WTC11 (cell line): ENCODE measurements around the gene DNAH9. TPM values are rescaled to one million over a fixed set of nuclear protein-coding genes. Genes with fewer than 3 reads are reported as not detected.

ENCODE experiments used
- ATAC-seq: fragments of 200-7000 bp; cut with Tn5 transposase; 2 replicates; pipeline ENCODE4 v1.10.0; 2021; ENCODE audit warnings: mild to moderate bottlenecking, moderate library complexity
- CTCF ChIA-PET: fragments of 300-600 bp; sonication (Branson Sonifier 250); formaldehyde crosslinking; loops from one replicate; lab custom pipeline; 2021; ENCODE audit warnings: antibody characterized with exemption; lab: Charles Lee
- POLR2A ChIA-PET: fragments of 350-600 bp; sonication (Branson Sonifier 250); formaldehyde crosslinking; loops from one replicate; lab custom pipeline; 2021; ENCODE audit warnings: antibody characterized with exemption; lab: Charles Lee
- DNase-seq: peaks from one replicate; pipeline ENCODE4 v3.0.0; 2021; ENCODE audit warnings: low spot score
- H3K27ac Mint-ChIP-seq: 2 replicates; pipeline ENCODE4 v1.8.0; 2021; ENCODE audit warnings: mixed read lengths
- H3K27me3 Mint-ChIP-seq: 2 replicates; pipeline ENCODE4 v1.8.0; 2021; ENCODE audit warnings: low read depth, mild to moderate bottlenecking, moderate library complexity, mixed read lengths
- H3K36me3 Mint-ChIP-seq: 2 replicates; pipeline ENCODE4 v1.8.0; 2021; ENCODE audit warnings: mixed read lengths
- H3K4me1 Mint-ChIP-seq: 2 replicates; pipeline ENCODE4 v1.8.0; 2022; ENCODE audit warnings: mixed read lengths
- H3K4me3 Mint-ChIP-seq: 2 replicates; pipeline ENCODE4 v1.8.0; 2021; ENCODE audit warnings: mild to moderate bottlenecking, moderate library complexity, mixed read lengths
- H3K9me3 Mint-ChIP-seq: 2 replicates; pipeline ENCODE4 v1.8.0; 2021; ENCODE audit warnings: mixed read lengths
- AR ChIP-seq: fragments of 250-450 bp; sonication (Bioruptor Pico); IDR thresholded peaks from 2 replicates; pipeline ENCODE4 v1.9.0; 2021; ENCODE audit warnings: mild to moderate bottlenecking
- ATF1 ChIP-seq: sonication (generic); formaldehyde crosslinking; IDR thresholded peaks from 2 replicates; pipeline ENCODE4 v1.8.1; 2023; ENCODE audit warnings: mild to moderate bottlenecking, moderate library complexity, missing genetic modification reagents
- ATF2 ChIP-seq: sonication (generic); formaldehyde crosslinking; IDR thresholded peaks from 2 replicates; pipeline ENCODE4 v1.8.1; 2022; ENCODE audit warnings: low read depth, missing genetic modification reagents, borderline replicate concordance
- ATF3 ChIP-seq: sonication (generic); formaldehyde crosslinking; conservative IDR thresholded peaks from 2 replicates; pipeline ENCODE4 v1.8.1; 2022; ENCODE audit warnings: mild to moderate bottlenecking, missing genetic modification reagents
- CREM ChIP-seq: sonication (generic); formaldehyde crosslinking; IDR thresholded peaks from 2 replicates; pipeline ENCODE4 v1.8.1; 2022; ENCODE audit warnings: mild to moderate bottlenecking, missing genetic modification reagents, moderate library complexity
- GABPB1 ChIP-seq: sonication (generic); formaldehyde crosslinking; IDR thresholded peaks from 2 replicates; pipeline ENCODE4 v1.8.1; 2023; ENCODE audit warnings: mild to moderate bottlenecking, missing genetic modification reagents
- JUN ChIP-seq: sonication (generic); formaldehyde crosslinking; IDR thresholded peaks from 2 replicates; pipeline ENCODE4 v1.8.0; 2023; ENCODE audit warnings: mild to moderate bottlenecking, missing genetic modification reagents
- MLX ChIP-seq: sonication (generic); formaldehyde crosslinking; IDR thresholded peaks from 2 replicates; pipeline ENCODE4 v1.8.1; 2023; ENCODE audit warnings: mild to moderate bottlenecking, missing genetic modification reagents, moderate library complexity
- MXD4 ChIP-seq: fragments of 250-450 bp; sonication (Bioruptor Pico); IDR thresholded peaks from 2 replicates; pipeline ENCODE4 v1.8.0; 2021; ENCODE audit warnings: mild to moderate bottlenecking, moderate library complexity, borderline replicate concordance
- NR3C1 ChIP-seq: sonication (generic); formaldehyde crosslinking; conservative IDR thresholded peaks from 2 replicates; pipeline ENCODE4 v1.8.1; 2023; ENCODE audit warnings: low read depth, mild to moderate bottlenecking, missing genetic modification reagents
- OVOL2 ChIP-seq: fragments of 250-450 bp; sonication (Bioruptor Pico); IDR thresholded peaks from 2 replicates; pipeline ENCODE4 v1.9.0; 2021; ENCODE audit warnings: mild to moderate bottlenecking, borderline replicate concordance
- PRRX2 ChIP-seq: fragments of 250-450 bp; sonication (Bioruptor Pico); IDR thresholded peaks from 2 replicates; pipeline ENCODE4 v1.8.0; 2021; ENCODE audit warnings: mild to moderate bottlenecking
- RORB ChIP-seq: fragments of 250-450 bp; sonication (Bioruptor Pico); IDR thresholded peaks from 2 replicates; pipeline ENCODE4 v1.9.0; 2021; ENCODE audit warnings: mild to moderate bottlenecking
- SMAD3 ChIP-seq: sonication (generic); formaldehyde crosslinking; IDR thresholded peaks from 2 replicates; pipeline ENCODE4 v1.8.0; 2022; ENCODE audit warnings: missing genetic modification reagents, mild to moderate bottlenecking, borderline replicate concordance
- SMAD4 ChIP-seq: sonication (generic); formaldehyde crosslinking; IDR thresholded peaks from 2 replicates; pipeline ENCODE4 v1.8.0; 2022; ENCODE audit warnings: mild to moderate bottlenecking, missing genetic modification reagents
- SP1 ChIP-seq: sonication (generic); formaldehyde crosslinking; conservative IDR thresholded peaks from 2 replicates; pipeline ENCODE4 v1.8.1; 2022; ENCODE audit warnings: missing genetic modification reagents
- ZBTB43 ChIP-seq: sonication (generic); formaldehyde crosslinking; IDR thresholded peaks from 2 replicates; pipeline ENCODE4 v1.8.1; 2023; ENCODE audit warnings: mild to moderate bottlenecking, missing genetic modification reagents
- ZNF219 ChIP-seq: sonication (generic); formaldehyde crosslinking; IDR thresholded peaks from 2 replicates; pipeline ENCODE4 v1.8.0; 2023; ENCODE audit warnings: missing genetic modification reagents, mild to moderate bottlenecking, borderline replicate concordance
- ZNF425 ChIP-seq: fragments of 250-450 bp; sonication (Bioruptor Pico); conservative IDR thresholded peaks from 2 replicates; pipeline ENCODE4 v1.9.0; 2021; ENCODE audit warnings: mild to moderate bottlenecking
- ZSCAN18 ChIP-seq: fragments of 250-450 bp; sonication (Bioruptor Pico); IDR thresholded peaks from 2 replicates; pipeline ENCODE4 v2.1.2; 2022; ENCODE audit warnings: mild to moderate bottlenecking, moderate library complexity
- total RNA-seq: library from RNA; stranded (reverse); gene quantifications from 3 replicates; pipeline ENCODE4 v1.2.3, GENCODE V29; 2021
- TF ChIP-seq, protein P1 (sequence below): sonication (generic); formaldehyde crosslinking; conservative IDR thresholded peaks from 2 replicates; pipeline ENCODE4 v1.8.1; 2023; ENCODE audit warnings: mild to moderate bottlenecking, low read depth, missing genetic modification reagents, moderate library complexity
- TF ChIP-seq, protein P2 (sequence below): sonication (generic); formaldehyde crosslinking; IDR thresholded peaks from 2 replicates; pipeline ENCODE4 v1.8.0; 2022; ENCODE audit warnings: mild to moderate bottlenecking, missing genetic modification reagents

Gene DNAH9
- total RNA-seq, 1 experiment from 2014 or later, result 0.31 TPM

GRCh38 chr17:11880714-11881113, 282.4 kb downstream of the DNAH9 start:
- 0 out of 2 replicates have a peak, but pooled peaks cover 4% of the 10 kb centered on the region for H3K36me3 Mint-ChIP-seq
- H3K27ac Mint-ChIP-seq, result no peak overlapping the region
- POLR2A ChIA-PET, result no interaction called here
- no peaks in the 10 kb centered on the region; the same call in 1 of the 2 replicates for H3K27me3 Mint-ChIP-seq
- no peak overlapping the region for H3K4me3 Mint-ChIP-seq
- TF ChIP-seq SMAD3 (CRISPR knock-in tag), result no peak
- no peak for TF ChIP-seq ZNF425 (CRISPR knock-in tag)
- no peak for TF ChIP-seq ATF2 (CRISPR knock-in tag)
- TF ChIP-seq SMAD4, result no peak
- no peak for TF ChIP-seq MXD4 (CRISPR knock-in tag)
- TF ChIP-seq, protein P1, sequence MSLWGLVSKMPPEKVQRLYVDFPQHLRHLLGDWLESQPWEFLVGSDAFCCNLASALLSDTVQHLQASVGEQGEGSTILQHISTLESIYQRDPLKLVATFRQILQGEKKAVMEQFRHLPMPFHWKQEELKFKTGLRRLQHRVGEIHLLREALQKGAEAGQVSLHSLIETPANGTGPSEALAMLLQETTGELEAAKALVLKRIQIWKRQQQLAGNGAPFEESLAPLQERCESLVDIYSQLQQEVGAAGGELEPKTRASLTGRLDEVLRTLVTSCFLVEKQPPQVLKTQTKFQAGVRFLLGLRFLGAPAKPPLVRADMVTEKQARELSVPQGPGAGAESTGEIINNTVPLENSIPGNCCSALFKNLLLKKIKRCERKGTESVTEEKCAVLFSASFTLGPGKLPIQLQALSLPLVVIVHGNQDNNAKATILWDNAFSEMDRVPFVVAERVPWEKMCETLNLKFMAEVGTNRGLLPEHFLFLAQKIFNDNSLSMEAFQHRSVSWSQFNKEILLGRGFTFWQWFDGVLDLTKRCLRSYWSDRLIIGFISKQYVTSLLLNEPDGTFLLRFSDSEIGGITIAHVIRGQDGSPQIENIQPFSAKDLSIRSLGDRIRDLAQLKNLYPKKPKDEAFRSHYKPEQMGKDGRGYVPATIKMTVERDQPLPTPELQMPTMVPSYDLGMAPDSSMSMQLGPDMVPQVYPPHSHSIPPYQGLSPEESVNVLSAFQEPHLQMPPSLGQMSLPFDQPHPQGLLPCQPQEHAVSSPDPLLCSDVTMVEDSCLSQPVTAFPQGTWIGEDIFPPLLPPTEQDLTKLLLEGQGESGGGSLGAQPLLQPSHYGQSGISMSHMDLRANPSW, result no peak
- TF ChIP-seq JUN (CRISPR knock-in tag), result no peak
- no peak for TF ChIP-seq NR3C1 (CRISPR knock-in tag)
- no peak for TF ChIP-seq SP1 (CRISPR knock-in tag)
- no peak for TF ChIP-seq ATF3
- CTCF ChIA-PET, result interaction anchor here (1.5 kb wide), 1 partner anchor 236 kb away, joined by 7 read pairs; no protein-coding TSS in a partner anchor
- ATAC-seq (peak; percentile 50; the same call in 1 of the 2 replicates), DNase-seq (no peak)
- no peaks in the 10 kb centered on the region for H3K4me1 Mint-ChIP-seq
- peaks cover 42% of the 10 kb centered on the region for H3K9me3 Mint-ChIP-seq

DNA sequence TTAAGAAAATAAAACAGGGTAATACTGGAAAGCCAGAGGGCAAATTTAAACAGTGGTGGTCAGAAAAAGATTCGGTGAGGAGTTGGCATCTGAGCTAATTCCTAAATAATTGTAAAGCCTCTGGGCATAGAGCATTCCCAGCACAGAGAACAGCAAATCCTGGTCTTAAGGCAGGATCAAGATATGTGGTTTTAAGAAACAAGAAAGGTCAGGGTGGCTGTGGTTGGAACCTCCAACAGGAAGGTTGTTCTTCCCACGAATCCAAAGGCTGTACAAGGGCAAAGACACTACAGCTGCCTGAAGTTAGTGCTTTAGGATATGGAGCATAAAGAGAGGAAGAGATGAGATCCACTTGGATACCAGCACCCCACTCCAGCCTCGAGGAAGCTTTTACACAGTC, 284.4 kb downstream of the DNAH9 start:
- Mint-ChIP-seq H3K27ac (no peak overlapping the region), H3K27me3 (peaks cover 3% of the 10 kb centered on the region; the same call in 1 of the 2 replicates), H3K4me1 (no peaks in the 10 kb centered on the region), H3K9me3 (peaks cover 54% of the 10 kb centered on the region), H3K4me3 (no peak overlapping the region), H3K36me3 (peaks cover 8% of the 10 kb centered on the region; the same call in 1 of the 2 replicates)
- POLR2A ChIA-PET, result no interaction called here
- CTCF ChIA-PET, result no interaction called here
- DNase-seq (no peak), ATAC-seq (no peak)
- TF ChIP-seq, protein P2, sequence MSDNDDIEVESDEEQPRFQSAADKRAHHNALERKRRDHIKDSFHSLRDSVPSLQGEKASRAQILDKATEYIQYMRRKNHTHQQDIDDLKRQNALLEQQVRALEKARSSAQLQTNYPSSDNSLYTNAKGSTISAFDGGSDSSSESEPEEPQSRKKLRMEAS (CRISPR knock-in tag), result no peak
- TF ChIP-seq PRRX2 (CRISPR knock-in tag), result no peak
- TF ChIP-seq MLX, result no peak
- no peak for TF ChIP-seq CREM (CRISPR knock-in tag)
- TF ChIP-seq AR (CRISPR knock-in tag), result no peak
- no peak for TF ChIP-seq ATF1 (CRISPR knock-in tag)
- no peak for TF ChIP-seq GABPB1 (CRISPR knock-in tag)
- TF ChIP-seq ZNF219 (CRISPR knock-in tag), result no peak
- TF ChIP-seq ZBTB43 (CRISPR knock-in tag), result no peak
- TF ChIP-seq OVOL2 (CRISPR knock-in tag), result no peak
- no peak for TF ChIP-seq RORB (CRISPR knock-in tag)
- TF ChIP-seq ZSCAN18 (CRISPR knock-in tag), result no peak
- TF ChIP-seq SMAD4, result no peak
